Left lung (tissue), 10 donors: ENCODE measurements around the gene DLGAP1. TPM values are rescaled to one million over a fixed set of nuclear protein-coding genes. Genes with fewer than 3 reads are reported as not detected.
"Not testable (repeated sequence)": the region's sequence is repeated elsewhere in the genome, so short reads cannot be mapped to it uniquely, and the experiment has no call there.

Experiments used
- ATAC-seq: fragments of 200-7000 bp; cut with Tn5 transposase; one replicate; pipeline ENCODE4 v1.9.1; 2020; ENCODE audit warnings: moderate library complexity
- DNase-seq, 4 donors: peaks; one replicate each; pipeline ENCODE4 v3.0.0-alpha.2; 2013 to 2020
- H3K27ac ChIP-seq, 2 donors: fragments of 200-600 bp; sonication (generic) in 1 of 2; one replicate each; pipeline versions ENCODE4 v1.5.0 to v1.8.0; 2020 to 2021
- H3K27me3 ChIP-seq, 2 donors: fragments of 200-600 bp; sonication (generic) in 1 of 2; one replicate each; pipeline versions ENCODE4 v1.5.0 to v1.8.0; 2020 to 2021
- H3K36me3 ChIP-seq, 2 donors: fragments of 200-600 bp; sonication (generic) in 1 of 2; one replicate each; pipeline versions ENCODE4 v1.5.0 to v1.8.0; 2020 to 2021
- H3K4me1 ChIP-seq, 2 donors: fragments of 200-600 bp; one replicate each; pipeline ENCODE4 v1.8.0; 2021
- H3K4me3 ChIP-seq, 2 donors: fragments of 200-600 bp; sonication (generic) in 1 of 2; one replicate each; pipeline versions ENCODE4 v1.5.0 to v1.8.0; 2020 to 2021; ENCODE audit warnings: mild to moderate bottlenecking in 1 of 2
- H3K9me3 ChIP-seq, 2 donors: fragments of 200-600 bp; sonication (generic) in 1 of 2; one replicate each; pipeline versions ENCODE4 v1.5.0 to v1.8.0; 2020 to 2021
- intact Hi-C, 2 donors: fragments of 100-400 bp; cut with DNase I; formaldehyde crosslinking; loops; one replicate each; pipeline versions ENCODE4 v1.11.2 to v1.14.2; 2022
- polyA plus RNA-seq, 6 donors: library from polyadenylated mRNA; unstranded; fragments of 120-200 nt; gene quantifications; one replicate each; pipeline ENCODE4 v1.2.1, GENCODE V29; 2013; ENCODE audit not compliant: insufficient read length in 6 of 6
- total RNA-seq, 2 donors: library from RNA; stranded (reverse); fragmentation: NEBNext Ultra II Directional; extraction: Animal tissue kit (Norgen Biotek cat#: 25700); gene quantifications; one replicate each; pipeline ENCODE4 v1.2.1, GENCODE V29; 2021
- TF ChIP-seq, protein P1 (sequence below), 2 donors: fragments of 200-600 bp; sonication (generic) in 1 of 2; IDR thresholded peaks; one replicate each; pipeline versions ENCODE4 v1.5.0 to v1.8.0; 2021; ENCODE audit warnings: antibody characterized with exemption in 2 of 2
- donor health status: DM: no; HTN: yes; CAD: no.
- donor health status: DM: no; HTN: no; CAD: no.

Gene DLGAP1
- total and polyA plus RNA-seq, 8 donors, result 1.6 to 4.0 (median 2.1) TPM

DNA sequence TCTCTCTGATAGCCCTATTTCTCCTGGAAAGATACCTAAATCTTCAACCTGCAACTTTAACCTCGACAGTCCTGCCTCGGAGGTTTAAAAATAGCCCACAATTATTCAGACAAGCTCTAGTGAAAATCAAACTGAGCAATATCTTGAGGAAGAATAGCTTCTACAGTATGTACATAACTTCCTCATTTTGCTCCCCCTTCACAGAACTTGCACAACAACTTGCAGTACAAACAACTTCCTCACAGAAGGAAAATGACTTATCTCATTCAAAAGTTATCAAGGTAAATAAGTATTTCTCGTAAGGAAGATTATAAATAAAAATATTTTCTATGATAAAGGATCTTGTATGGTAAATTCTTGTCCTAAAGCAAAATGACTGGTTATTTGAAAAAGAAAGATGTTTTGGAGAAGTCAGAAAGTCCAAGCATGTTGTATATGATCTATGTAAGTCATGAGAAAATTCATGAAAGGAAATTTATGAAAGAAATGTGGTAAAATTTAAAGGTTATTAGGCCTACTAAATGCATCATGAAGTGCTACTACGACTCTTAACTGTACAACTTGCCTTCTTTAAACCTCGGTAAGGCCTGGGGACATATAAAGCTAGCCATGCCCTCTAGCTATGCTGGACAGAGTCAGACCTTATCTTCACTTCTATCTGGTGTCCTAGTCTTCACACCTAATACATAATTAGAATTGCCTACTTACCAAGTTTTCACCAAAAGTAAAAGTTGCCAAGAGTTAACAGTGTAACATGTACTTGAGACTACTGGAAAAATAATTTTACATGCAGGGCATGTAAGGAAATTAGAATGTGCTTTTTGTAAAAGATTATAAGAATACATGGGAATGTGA, 394.5 kb downstream of the DLGAP1 start:
- TF ChIP-seq, protein P1, sequence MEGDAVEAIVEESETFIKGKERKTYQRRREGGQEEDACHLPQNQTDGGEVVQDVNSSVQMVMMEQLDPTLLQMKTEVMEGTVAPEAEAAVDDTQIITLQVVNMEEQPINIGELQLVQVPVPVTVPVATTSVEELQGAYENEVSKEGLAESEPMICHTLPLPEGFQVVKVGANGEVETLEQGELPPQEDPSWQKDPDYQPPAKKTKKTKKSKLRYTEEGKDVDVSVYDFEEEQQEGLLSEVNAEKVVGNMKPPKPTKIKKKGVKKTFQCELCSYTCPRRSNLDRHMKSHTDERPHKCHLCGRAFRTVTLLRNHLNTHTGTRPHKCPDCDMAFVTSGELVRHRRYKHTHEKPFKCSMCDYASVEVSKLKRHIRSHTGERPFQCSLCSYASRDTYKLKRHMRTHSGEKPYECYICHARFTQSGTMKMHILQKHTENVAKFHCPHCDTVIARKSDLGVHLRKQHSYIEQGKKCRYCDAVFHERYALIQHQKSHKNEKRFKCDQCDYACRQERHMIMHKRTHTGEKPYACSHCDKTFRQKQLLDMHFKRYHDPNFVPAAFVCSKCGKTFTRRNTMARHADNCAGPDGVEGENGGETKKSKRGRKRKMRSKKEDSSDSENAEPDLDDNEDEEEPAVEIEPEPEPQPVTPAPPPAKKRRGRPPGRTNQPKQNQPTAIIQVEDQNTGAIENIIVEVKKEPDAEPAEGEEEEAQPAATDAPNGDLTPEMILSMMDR (IDR thresholded peaks at IDR 0.05), result no peak
- DNase-seq (no peak), ATAC-seq (no peak)
- Histone ChIP-seq H3K4me1 (no peaks in the 10 kb centered on the region), H3K36me3 (no peaks in the 10 kb centered on the region), H3K27ac (no peak overlapping the region), H3K9me3 (peaks cover 0 to 40% of the 10 kb centered on the region in 2 donors), H3K27me3 (no peaks in the 10 kb centered on the region), H3K4me3 (no peak overlapping the region)
- intact Hi-C loops, result no loop called here

DNA sequence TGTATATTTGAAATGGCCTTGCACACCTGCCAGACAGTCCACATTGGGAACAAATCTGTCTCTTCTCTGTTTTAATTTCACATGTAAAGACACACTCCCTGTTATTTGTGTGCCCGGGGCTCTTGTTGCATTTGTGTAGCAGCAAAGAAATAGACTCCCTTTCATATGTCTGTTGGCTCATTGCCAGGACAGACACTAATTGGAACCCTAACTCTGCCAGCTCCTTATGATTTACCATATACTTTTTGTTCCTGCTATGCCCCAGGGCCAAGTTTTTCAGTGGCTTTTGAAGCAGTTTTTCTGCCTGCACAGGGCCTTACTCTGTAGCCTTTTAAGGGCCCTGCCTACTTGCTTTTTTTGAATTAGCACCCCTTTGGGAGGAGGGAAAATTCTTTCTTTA, 396.9 kb downstream of the DLGAP1 start:
- Histone ChIP-seq H3K4me1 (no peaks in the 10 kb centered on the region), H3K36me3 (no peaks in the 10 kb centered on the region), H3K27me3 (no peaks in the 10 kb centered on the region), H3K27ac (no peak overlapping the region), H3K9me3 (peaks cover 0 to 39% of the 10 kb centered on the region in 2 donors), H3K4me3 (no peak overlapping the region)
- DNase-seq (no peak), ATAC-seq (no peak)
- TF ChIP-seq, protein P1 (IDR thresholded peaks at IDR 0.05), result no peak
- intact Hi-C loops, result no loop called here

- no peaks in the 10 kb centered on the region for H3K36me3 ChIP-seq
- no peak overlapping the region for H3K27ac ChIP-seq
- intact Hi-C loops, result no loop called here
- DNase-seq, result no peak
- H3K27me3 ChIP-seq, result no peaks in the 10 kb centered on the region
- H3K4me3 ChIP-seq, result no peak overlapping the region
- no peaks in the 10 kb centered on the region for H3K9me3 ChIP-seq
- TF ChIP-seq, protein P1 (IDR thresholded peaks at IDR 0.05), result no peak
- H3K4me1 ChIP-seq, result no peaks in the 10 kb centered on the region
- ATAC-seq, result no peak
These were observed 414.6 kb downstream of the DLGAP1 start for GRCh38 chr18:4040391-4041092.

DNA sequence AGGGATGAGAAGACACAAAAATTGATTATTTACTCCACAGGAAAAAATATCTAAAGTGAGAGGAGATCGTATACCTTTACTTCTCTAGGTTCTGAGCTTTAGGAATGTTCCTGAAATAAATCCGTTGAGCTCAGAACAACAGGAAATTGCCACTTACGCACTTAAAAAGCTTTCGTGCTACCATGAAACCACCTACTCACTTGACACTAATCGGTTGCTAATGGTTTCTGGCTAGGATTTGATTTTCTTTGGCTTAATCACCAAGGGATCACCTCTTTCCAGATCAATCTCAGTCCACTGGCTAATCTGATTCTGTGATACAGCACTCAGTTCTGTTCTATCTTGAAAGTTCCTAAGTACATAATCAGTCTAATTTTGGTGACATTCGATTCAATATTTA, 419.6 kb downstream of the DLGAP1 start:
- Histone ChIP-seq H3K27ac (no peak overlapping the region), H3K4me3 (no peak overlapping the region), H3K27me3 (no peaks in the 10 kb centered on the region), H3K9me3 (no peaks in the 10 kb centered on the region), H3K36me3 (no peaks in the 10 kb centered on the region), H3K4me1 (no peaks in the 10 kb centered on the region)
- no peak for DNase-seq
- TF ChIP-seq, protein P1 (IDR thresholded peaks at IDR 0.05), result no peak
- intact Hi-C loops, result no loop called here
- no peak for ATAC-seq

DNA sequence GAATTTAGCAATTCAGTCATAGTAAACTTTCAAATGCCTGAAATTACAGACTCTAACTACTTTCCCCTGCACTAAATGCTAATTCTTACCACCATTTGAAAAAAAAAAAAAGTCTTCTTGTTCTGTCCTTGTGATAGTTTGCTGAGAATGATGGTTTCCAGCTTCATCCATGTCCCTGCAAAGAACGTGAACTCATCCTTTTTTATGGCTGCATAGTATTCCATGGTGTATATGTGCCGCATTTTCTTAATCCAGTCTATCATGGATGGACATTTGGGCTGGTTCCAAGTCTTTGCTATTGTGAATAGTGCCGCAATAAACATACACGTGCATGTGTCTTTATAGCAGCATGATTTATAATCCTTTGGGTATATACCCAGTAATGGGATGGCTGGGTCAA, 420.3 kb downstream of the DLGAP1 start:
- DNase-seq, H3K9me3 ChIP-seq, H3K4me3 ChIP-seq, H3K27ac ChIP-seq, H3K4me1 ChIP-seq, H3K36me3 ChIP-seq, ATAC-seq, H3K27me3 ChIP-seq, intact Hi-C loops: not testable (repeated sequence)
